Effector memory CD4-positive, alpha-beta T cell (primary cell): ENCODE data around the gene CENPP.

Source experiments
- DNase-seq, 3 donors: peaks; one replicate each; pipeline ENCODE4 v3.0.0-alpha.2; 2020
- H3K27ac ChIP-seq: 2 replicates; pipeline ENCODE4 v1.7.0; 2013; ENCODE audit warnings: mild to moderate bottlenecking, low read length, moderate library complexity; ENCODE audit not compliant: insufficient read depth, poor library complexity, severe bottlenecking
- H3K27me3 ChIP-seq: replicated peaks from 2 replicates; pipeline ENCODE4 v1.7.0; 2013; ENCODE audit warnings: mild to moderate bottlenecking, low read length; ENCODE audit not compliant: insufficient read depth, control insufficient read depth, poor library complexity, severe bottlenecking
- H3K36me3 ChIP-seq: 2 replicates; pipeline ENCODE4 v1.7.0; 2013; ENCODE audit warnings: mild to moderate bottlenecking, low read length, moderate library complexity; ENCODE audit not compliant: control insufficient read depth, insufficient read depth
- H3K4me1 ChIP-seq: 2 replicates; pipeline ENCODE4 v1.7.0; 2013; ENCODE audit warnings: low read length, mild to moderate bottlenecking; ENCODE audit not compliant: control insufficient read depth, insufficient read depth, poor library complexity, severe bottlenecking
- H3K4me3 ChIP-seq: 2 replicates; pipeline ENCODE4 v1.7.0; 2013; ENCODE audit warnings: low read length, low read depth, mild to moderate bottlenecking; ENCODE audit not compliant: insufficient read depth, poor library complexity, severe bottlenecking
- H3K9me3 ChIP-seq: 2 replicates; pipeline ENCODE4 v1.7.0; 2013; ENCODE audit warnings: mild to moderate bottlenecking, low read length, moderate library complexity; ENCODE audit not compliant: control insufficient read depth

The CENPP gene

DNA sequence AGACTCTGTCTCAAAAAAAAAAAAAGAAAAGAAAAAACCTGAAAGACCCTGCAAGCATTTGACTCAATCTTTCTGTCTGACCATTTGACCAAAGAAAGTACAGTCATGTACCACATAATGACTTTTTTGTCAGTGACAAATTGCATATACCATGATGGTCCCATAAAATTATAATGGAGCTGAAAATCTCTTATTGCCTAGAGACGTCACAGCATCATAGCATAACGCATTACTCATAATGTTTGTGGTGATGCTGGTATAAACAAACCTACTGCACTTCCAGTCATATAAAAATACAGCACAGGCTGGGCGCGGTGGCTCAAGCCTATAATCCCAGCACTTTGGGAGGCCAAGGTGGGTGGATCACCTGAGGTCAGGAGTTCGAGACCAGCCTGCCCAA lies 199.6 kb downstream of the CENPP start:
- DNase-seq, result no peak
- Histone ChIP-seq H3K4me3 (no peak overlapping the region), H3K4me1 (no peaks in the 10 kb centered on the region), H3K9me3 (no peaks in the 10 kb centered on the region), H3K36me3 (no peaks in the 10 kb centered on the region), H3K27ac (no peak overlapping the region), H3K27me3 (no peaks in the 10 kb centered on the region)

DNA sequence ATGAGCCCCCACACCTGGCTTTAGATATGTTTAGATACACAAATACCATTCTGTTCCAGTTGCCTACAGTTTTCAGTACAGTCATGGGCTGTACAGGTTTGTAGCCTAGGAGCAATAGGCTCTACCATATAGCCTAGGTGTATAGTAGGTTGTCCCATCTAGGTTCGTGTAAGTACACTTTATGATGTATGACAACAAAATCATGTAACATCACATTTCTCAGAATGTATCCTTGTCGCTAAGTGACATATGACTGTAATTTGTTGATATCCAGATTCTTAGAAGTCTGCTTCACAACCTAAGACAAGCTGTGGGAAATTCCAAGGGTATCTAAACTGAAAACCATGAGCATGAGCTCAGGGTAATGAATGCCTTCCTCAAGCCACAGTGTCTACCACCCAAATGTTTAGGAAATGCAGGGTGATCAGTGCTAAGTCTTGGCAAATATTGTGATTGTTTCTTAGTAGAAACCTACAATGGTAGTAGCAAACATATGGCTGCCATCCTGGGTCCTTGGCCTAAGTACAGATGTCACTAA lies 201.6 kb downstream of the CENPP start:
- Histone ChIP-seq H3K4me3 (no peak overlapping the region), H3K9me3 (no peaks in the 10 kb centered on the region), H3K4me1 (no peaks in the 10 kb centered on the region), H3K27ac (no peak overlapping the region), H3K36me3 (no peaks in the 10 kb centered on the region), H3K27me3 (no peaks in the 10 kb centered on the region)
- no peak for DNase-seq

- H3K27ac ChIP-seq, result no peak overlapping the region
- no peaks in the 10 kb centered on the region for H3K9me3 ChIP-seq
- DNase-seq, result no peak
- no peaks in the 10 kb centered on the region for H3K27me3 ChIP-seq
- no peaks in the 10 kb centered on the region for H3K36me3 ChIP-seq
- no peaks in the 10 kb centered on the region for H3K4me1 ChIP-seq
- H3K4me3 ChIP-seq, result no peak overlapping the region
These were observed 202.2 kb downstream of the CENPP start for GRCh38 chr9:92527832-92528521.

- Histone ChIP-seq H3K4me3 (no peak overlapping the region), H3K27me3 (no peaks in the 10 kb centered on the region), H3K27ac (no peak overlapping the region), H3K4me1 (no peaks in the 10 kb centered on the region), H3K9me3 (no peaks in the 10 kb centered on the region), H3K36me3 (no peaks in the 10 kb centered on the region)
- no peak for DNase-seq
These were observed 202.7 kb downstream of the CENPP start for GRCh38 chr9:92528522-92528849.

DNA sequence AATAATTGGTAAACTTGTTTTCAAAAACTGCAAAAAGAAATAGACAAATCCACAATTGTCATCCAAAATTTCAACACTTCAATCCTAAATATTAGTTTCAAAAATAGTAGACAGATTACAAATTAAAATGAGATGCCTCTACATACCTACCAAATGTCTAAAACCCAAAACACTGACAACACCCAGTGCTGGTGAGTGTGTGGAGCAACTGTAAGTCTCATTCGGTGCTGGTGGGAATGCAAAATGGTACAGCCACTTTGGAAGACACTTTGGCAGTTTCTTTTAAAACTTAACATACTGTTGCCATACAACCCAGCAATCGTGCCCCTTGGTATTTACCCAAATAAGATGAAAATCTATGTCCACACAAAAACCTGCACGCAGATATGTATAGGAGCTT lies 203.4 kb downstream of the CENPP start:
- DNase-seq, result no peak
- Histone ChIP-seq H3K4me3 (no peak overlapping the region), H3K27me3 (no peaks in the 10 kb centered on the region), H3K36me3 (no peaks in the 10 kb centered on the region), H3K4me1 (no peaks in the 10 kb centered on the region), H3K9me3 (no peaks in the 10 kb centered on the region), H3K27ac (no peak overlapping the region)

GRCh38 chr9:92530893-92531292 lies 205.1 kb downstream of the CENPP start:
- no peak overlapping the region for H3K4me3 ChIP-seq
- H3K27me3 ChIP-seq, result no peaks in the 10 kb centered on the region
- no peak overlapping the region for H3K27ac ChIP-seq
- H3K36me3 ChIP-seq, result no peaks in the 10 kb centered on the region
- H3K4me1 ChIP-seq, result no peaks in the 10 kb centered on the region
- H3K9me3 ChIP-seq, result no peaks in the 10 kb centered on the region
- DNase-seq, result no peak

DNA sequence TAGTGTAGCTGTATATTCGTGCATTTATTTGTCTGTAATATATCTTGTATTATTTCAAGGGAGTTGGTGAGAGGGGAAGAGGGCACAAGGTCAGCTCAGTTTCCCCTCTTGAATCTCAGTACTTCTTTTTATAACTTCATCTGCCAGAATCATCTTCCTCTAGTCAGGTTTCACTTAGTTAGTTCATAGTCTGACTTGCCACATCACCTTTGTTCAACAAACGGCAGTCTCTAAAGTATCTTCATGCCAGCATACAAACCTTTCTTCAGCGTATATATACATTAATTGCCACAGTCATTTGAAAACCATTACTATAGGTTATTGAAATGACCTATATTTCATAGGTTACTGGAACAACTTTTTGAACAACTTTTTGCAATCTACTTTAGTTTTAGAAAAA lies 208.5 kb downstream of the CENPP start:
- no peak for DNase-seq
- no peak overlapping the region for H3K4me3 ChIP-seq
- no peaks in the 10 kb centered on the region for H3K4me1 ChIP-seq
- no peaks in the 10 kb centered on the region for H3K9me3 ChIP-seq
- no peaks in the 10 kb centered on the region for H3K27me3 ChIP-seq
- H3K27ac ChIP-seq, result no peak overlapping the region
- H3K36me3 ChIP-seq, result no peaks in the 10 kb centered on the region

DNA sequence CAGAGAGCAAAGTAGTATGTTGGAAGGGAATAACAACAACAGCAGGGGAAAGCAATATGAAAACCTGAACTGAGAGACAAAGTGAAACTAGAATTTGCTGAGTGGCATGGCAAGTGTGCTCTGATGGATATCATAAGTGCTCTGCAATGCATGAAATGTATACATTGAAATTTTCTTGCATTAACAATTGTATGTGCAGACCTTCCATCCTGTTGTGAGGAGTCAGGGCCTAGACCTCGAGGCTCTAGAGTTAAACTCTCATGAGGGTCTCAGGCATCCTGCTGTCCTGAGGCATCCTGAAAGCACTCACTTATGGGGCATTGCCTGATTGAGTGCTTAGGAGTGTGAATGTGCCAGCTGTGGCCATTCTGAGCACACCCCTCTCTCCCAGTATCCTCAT lies 208.9 kb downstream of the CENPP start:
- no peaks in the 10 kb centered on the region for H3K4me1 ChIP-seq
- H3K4me3 ChIP-seq, result no peak overlapping the region
- no peaks in the 10 kb centered on the region for H3K27me3 ChIP-seq
- no peaks in the 10 kb centered on the region for H3K36me3 ChIP-seq
- H3K9me3 ChIP-seq, result no peaks in the 10 kb centered on the region
- no peak for DNase-seq
- H3K27ac ChIP-seq, result no peak overlapping the region

DNA sequence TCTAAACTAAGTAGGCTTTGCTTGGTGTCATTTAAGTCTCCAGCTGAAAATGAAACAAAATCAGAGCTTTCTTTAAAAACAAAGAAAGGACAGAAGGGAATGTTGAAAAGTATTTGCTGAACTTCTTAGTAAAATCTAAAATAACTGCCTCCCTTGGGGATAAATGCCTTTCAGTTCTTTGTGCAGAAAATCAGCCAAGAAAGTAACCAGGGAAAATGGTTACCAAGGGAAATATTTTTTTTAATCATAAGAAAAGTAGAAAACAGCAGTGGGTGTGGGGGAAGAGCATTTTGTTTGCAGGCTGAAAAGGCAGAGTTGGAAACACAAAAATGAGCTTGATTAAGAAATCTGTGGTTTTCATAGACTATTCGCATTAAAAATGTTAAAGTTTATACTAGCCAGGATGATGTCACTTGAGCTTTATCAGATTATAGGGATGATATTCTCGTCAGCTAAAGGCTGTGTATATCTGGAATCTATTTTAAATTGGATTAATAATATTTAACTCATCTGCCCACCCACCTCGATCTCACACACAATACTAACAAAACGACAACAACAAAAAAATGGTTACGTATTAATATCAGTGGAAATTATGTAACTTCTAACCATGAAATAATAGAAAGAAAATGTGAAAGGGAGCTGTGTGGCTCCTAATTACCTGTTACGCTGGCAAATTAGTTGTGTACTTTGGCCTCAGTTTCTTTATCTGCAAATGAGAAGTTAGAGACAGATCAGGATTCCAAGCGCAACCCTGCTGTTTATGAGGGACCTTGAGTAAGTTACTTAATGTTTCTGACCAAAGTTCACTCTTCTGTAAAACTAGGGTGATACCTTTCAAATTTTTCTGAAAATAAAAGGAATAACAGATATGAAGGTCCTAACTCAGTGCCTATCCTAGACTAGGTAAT lies 210.4 kb downstream of the CENPP start, which contains the start of gene ECM2:
Gene ECM2 (minus strand): TSS at position 51 of the 911 bp plus-strand sequence. CDS start 13,124 bp downstream, outside the sequence.
- DNase-seq, result no peak
- no peak within 1 kb of the TSS for H3K27ac ChIP-seq
- no peaks in the 10 kb centered on the region for H3K36me3 ChIP-seq
- no peaks in the 10 kb centered on the region for H3K9me3 ChIP-seq
- H3K4me1 ChIP-seq, result no peaks in the 10 kb centered on the region
- H3K27me3 ChIP-seq, result no peaks in the 10 kb centered on the region
- no peak within 1 kb of the TSS for H3K4me3 ChIP-seq

DNA sequence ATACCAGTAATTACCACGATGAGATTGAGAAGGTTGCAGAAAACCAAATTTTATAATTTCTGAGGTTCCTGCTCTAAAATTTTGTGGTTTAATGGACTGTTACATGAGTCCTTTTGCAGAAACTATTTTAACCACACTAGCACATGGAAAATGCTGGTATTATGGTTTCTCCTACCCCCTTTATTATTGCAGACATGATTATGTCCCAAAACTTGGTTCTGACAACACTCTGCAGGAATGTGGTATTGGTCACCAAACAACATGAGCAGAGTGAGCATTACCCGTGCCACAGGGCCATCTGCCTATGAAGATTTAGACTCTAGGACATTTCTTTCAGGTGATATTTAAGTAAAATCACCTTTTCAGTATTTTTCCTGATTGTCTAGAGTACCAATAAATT lies 212.8 kb downstream of the CENPP start:
- no peak overlapping the region for H3K4me3 ChIP-seq
- no peaks in the 10 kb centered on the region for H3K9me3 ChIP-seq
- H3K27me3 ChIP-seq, result no peaks in the 10 kb centered on the region
- no peak for DNase-seq
- H3K4me1 ChIP-seq, result no peaks in the 10 kb centered on the region
- H3K36me3 ChIP-seq, result no peaks in the 10 kb centered on the region
- no peak overlapping the region for H3K27ac ChIP-seq
